ENCODE data around the gene PIK3R5. TPM values are rescaled to one million over a fixed set of nuclear protein-coding genes. Genes with fewer than 3 reads are reported as not detected.
A peak's percentile ranks its signal among the peaks of the same experiment; 100 is the strongest.

The PIK3R5 gene
- total RNA-seq, 2 donors from 2014 or later, result 112 to 119 TPM

- no peak overlapping the region for H3K27ac Mint-ChIP-seq
- DNase-seq (ENCODE audit: low spot score), result no peak
- no peaks in the 10 kb centered on the region for H3K27me3 Mint-ChIP-seq
- H3K9me3 Mint-ChIP-seq, result no peaks in the 10 kb centered on the region
- H3K36me3 Mint-ChIP-seq, result no peaks in the 10 kb centered on the region
- H3K4me1 Mint-ChIP-seq (ENCODE audit: low read depth in 2 of 2), result peaks cover 0 to 3% of the 10 kb centered on the region in 2 donors
- ATAC-seq, result no peak
- H3K4me3 Mint-ChIP-seq, result no peak overlapping the region
Measured at GRCh38 chr17:8830141-8830540, 135.4 kb downstream of the PIK3R5 start.

GRCh38 chr17:8829036-8829941 is 136.2 kb downstream of the PIK3R5 start:
- no peak for DNase-seq (ENCODE audit: low spot score)
- Mint-ChIP-seq H3K4me1 (ENCODE audit: low read depth in 2 of 2) (peaks cover 0 to 3% of the 10 kb centered on the region in 2 donors), H3K27me3 (no peaks in the 10 kb centered on the region), H3K9me3 (no peaks in the 10 kb centered on the region), H3K4me3 (no peak overlapping the region), H3K27ac (no peak overlapping the region), H3K36me3 (peaks cover 4% of the 10 kb centered on the region)
- ATAC-seq, result peak in 1 of 2 donors; percentile 25

Other genes starting within 250 kb of the PIK3R5 start
- not detected for gene CCDC42, start 220.9 kb downstream of the PIK3R5 start, total RNA-seq
- gene SPDYE4, start 207.2 kb downstream of the PIK3R5 start, total RNA-seq, result not detected
- gene MFSD6L, start 166.3 kb downstream of the PIK3R5 start, total RNA-seq, result 1 to 10 TPM in 1 of 2 donors, under 1 TPM in 1; 0.12 to 1.5 TPM
- 1 to 10 TPM in 1 of 2 donors, under 1 TPM in 1; 0.81 to 6.2 TPM for gene PIK3R6, start 98.0 kb downstream of the PIK3R5 start, total RNA-seq
- under 1 TPM; 0.10 to 0.20 TPM for gene NTN1, start 55.8 kb upstream of the PIK3R5 start, total RNA-seq

All from natural killer cell treated with Interleukin-12 subunit alpha and Interleukin-12 subunit beta and Interleukin-15 and Interleukin-18, amount 100 ng/mL, for 72 hours (primary cell).